RWPE1 (cell line): ENCODE results near the gene KCNIP3.

ENCODE experiments used
- CTCF ChIA-PET: fragments of 350-600 bp; sonication (Branson Sonifier 250); formaldehyde crosslinking; extraction: SDS; loops from one replicate; lab custom pipeline; 2021; lab: Yijun Ruan, JAX
- POLR2A ChIA-PET: fragments of 400-600 bp; formaldehyde crosslinking; extraction: SDS; loops from one replicate; lab custom pipeline; 2020; ENCODE audit warnings: antibody characterized with exemption; ENCODE audit not compliant: low non-redundant PET; lab: Yijun Ruan, JAX
- DNase-seq: peaks from one replicate; pipeline ENCODE4 v3.0.0; 2012; ENCODE audit warnings: low spot score
- H3K27ac ChIP-seq: fragments of 450-650 bp; 2 replicates; pipeline ENCODE4 v1.5.1; 2017
- TF ChIP-seq, protein P1 (sequence below): fragments of 450-650 bp; conservative IDR thresholded peaks from 2 replicates; pipeline ENCODE4 v1.5.1; 2017; ENCODE audit warnings: low read depth, mild to moderate bottlenecking

KCNIP3 gene

DNA sequence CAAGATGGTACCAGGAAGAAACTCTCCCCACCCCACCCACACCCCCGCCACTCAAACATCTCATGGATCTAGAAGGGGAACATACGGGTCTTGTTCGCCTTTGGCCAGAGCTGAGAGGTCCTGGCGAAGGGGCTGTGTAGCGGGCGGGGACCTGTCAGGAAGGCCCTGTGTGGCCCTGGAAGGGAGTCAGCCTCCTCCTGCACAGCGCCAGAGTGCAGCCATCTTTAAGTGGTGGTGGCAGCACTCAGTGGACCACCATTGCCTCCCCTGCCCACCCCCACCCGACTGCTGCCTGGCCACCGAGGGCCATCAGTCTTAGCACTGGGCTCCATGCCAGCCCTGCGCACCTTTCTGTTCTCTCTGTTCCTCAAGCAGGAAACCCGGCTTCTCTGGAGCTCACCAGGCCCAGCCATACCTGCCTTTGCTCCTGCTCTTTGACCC lies 93.8 kb downstream of the KCNIP3 start:
- TF ChIP-seq, protein P1, sequence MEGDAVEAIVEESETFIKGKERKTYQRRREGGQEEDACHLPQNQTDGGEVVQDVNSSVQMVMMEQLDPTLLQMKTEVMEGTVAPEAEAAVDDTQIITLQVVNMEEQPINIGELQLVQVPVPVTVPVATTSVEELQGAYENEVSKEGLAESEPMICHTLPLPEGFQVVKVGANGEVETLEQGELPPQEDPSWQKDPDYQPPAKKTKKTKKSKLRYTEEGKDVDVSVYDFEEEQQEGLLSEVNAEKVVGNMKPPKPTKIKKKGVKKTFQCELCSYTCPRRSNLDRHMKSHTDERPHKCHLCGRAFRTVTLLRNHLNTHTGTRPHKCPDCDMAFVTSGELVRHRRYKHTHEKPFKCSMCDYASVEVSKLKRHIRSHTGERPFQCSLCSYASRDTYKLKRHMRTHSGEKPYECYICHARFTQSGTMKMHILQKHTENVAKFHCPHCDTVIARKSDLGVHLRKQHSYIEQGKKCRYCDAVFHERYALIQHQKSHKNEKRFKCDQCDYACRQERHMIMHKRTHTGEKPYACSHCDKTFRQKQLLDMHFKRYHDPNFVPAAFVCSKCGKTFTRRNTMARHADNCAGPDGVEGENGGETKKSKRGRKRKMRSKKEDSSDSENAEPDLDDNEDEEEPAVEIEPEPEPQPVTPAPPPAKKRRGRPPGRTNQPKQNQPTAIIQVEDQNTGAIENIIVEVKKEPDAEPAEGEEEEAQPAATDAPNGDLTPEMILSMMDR: no peak
- DNase-seq: no peak
- ChIA-PET CTCF (no interaction called here), POLR2A (no interaction called here)
- H3K27ac ChIP-seq: no peak overlapping the region

DNA sequence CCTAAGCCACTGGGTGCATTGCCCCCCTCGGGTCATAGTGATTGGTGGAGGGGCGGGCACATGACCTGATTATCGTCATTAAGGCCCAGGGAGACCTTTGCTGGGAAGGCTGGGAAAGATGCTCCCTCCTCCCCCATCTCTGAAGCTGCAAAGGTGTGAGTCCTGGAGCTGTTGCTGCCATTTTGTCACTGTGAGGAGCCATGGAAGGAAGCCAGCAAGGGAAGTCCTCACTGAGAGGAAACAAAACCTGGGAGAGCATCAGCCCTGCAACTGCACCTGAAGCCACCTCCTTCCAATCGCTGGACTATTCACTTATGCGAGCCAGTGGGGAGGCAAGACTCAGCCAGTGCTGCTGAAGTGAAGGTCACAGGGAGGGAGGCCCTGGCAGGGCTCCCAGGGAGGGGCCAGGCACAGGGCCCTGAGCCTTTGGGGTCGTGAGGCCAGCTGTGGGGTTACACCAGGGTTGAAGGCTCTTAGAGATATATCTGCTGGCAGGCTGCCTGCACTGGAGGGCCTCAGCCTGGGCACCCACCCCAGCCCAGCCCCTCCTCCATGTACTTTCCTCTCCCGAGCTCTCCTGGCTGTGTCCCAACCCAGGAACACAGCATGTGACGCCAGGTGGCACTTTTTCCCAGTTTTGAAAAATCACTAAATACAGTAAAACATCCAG lies 94.6 kb downstream of the KCNIP3 start:
- H3K27ac ChIP-seq: no peak overlapping the region
- CTCF ChIA-PET: interaction anchor here (0.7 kb wide), 1 partner anchor 37 kb away, joined by 3 read pairs; no protein-coding TSS in a partner anchor
- TF ChIP-seq, protein P1: no peak
- POLR2A ChIA-PET: no interaction called here
- no peak for DNase-seq

DNA sequence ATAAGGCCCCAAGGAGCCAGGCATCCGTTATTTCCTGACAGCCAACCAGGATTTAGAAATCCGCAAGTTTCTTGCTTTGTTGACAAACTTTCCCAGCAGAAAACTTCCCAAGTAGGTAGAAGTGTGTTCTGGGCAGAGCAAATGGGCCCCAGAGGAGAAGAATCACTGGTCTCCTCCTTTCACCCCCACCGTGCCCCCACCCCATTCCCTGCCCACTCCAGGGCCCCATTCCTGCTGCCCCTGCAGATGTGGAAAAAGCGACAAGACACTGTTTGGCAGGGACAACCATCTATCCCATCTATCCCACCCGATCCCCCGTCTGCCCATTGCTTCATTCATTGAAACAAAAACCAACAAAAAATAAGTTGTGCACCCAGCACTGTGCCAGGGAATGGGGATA lies 95.2 kb downstream of the KCNIP3 start:
- TF ChIP-seq, protein P1: no peak
- ChIA-PET POLR2A (no interaction called here), CTCF (interaction anchor here (0.7 to 1.0 kb wide), 2 partner anchors 38 to 47 kb away, joined by 3 to 6 read pairs; no protein-coding TSS in a partner anchor)
- H3K27ac ChIP-seq: no peak overlapping the region
- DNase-seq: no peak

DNA sequence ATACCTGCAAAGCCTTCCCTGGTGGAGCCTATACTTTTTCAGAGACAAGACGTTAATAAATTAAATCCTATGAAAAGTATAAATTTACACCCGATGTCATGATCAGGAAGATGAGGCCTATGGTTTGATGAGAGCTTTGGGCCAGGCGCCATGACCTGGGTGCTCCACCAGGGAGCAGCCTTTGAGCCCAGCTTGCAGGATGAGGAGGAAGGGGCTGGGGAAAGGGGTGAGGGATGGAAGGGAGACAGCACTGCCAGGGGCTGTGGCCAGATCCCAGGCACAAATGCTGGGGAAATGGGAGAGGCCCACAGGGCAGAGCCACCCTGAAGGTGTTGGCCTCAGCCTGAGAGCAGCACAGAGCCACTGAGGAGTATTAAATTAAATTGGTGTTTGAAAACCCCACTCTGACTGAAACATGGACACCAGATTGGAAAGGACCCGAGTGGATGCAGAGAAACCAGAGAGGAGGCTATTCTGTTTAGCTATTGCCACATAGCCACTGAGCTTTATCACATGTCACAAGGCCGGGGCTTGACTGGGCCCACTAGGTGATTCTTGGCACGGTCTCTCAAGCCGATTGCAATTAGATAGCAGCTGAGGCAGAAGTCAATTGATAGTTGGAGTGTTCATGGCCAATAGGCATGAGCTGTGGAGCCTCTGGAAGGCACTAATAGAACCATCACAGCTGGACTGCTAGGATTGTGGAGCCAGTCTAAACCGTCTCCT lies 95.7 kb downstream of the KCNIP3 start:
- DNase-seq: no peak
- CTCF ChIA-PET: interaction anchor here (1.0 kb wide), 2 partner anchors 48 to 161 kb away, joined by 3 to 6 read pairs; no protein-coding TSS in a partner anchor
- POLR2A ChIA-PET: no interaction called here
- H3K27ac ChIP-seq: no peak overlapping the region
- TF ChIP-seq, protein P1: no peak

DNA sequence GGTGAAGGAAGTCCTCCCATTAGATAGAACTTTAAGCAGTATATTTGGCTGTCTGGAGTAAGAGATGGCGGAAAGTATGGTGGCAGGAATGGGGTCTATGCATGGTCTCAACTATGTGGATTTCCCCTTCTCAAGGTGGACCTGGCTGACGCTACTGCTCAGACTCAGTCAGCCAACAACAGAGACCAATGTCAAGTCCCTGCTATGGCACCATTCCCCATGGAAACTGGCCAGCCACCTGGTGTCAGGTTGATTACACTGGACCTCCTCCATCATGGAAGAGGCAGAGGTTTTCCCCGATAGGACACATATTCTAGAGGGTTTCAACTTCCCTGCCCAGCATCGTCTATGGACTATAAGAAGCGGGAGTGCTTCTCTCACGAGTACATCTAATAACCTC lies 96.8 kb downstream of the KCNIP3 start:
- no peak for DNase-seq
- ChIA-PET CTCF (no interaction called here), POLR2A (no interaction called here)
- TF ChIP-seq, protein P1: no peak
- no peak overlapping the region for H3K27ac ChIP-seq

DNA sequence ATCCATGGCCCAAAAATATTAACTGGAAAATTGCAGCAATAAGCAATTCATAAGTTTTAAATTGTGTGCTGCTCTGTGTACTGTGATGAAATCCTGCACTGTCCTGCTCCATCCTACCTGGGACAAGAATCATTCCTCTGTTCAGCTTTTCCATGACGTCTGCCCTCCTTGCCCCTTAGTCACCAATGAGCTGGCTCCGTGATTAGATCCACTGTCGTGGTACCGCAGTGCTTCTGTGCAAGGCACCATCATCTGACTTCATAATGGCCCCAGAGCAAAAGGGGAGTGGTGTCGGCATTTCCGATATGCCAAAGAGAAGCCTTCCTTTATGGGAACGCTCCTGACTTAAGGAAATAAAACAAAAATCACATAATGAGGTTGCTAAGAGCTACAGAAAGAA lies 101.9 kb downstream of the KCNIP3 start:
- CTCF ChIA-PET: no interaction called here
- POLR2A ChIA-PET: no interaction called here
- no peak for DNase-seq
- TF ChIP-seq, protein P1: no peak
- H3K27ac ChIP-seq: no peak overlapping the region
